Fibroblast of lung (primary cell): Measurements from ENCODE around the gene ADGRD1.

Source experiments
- EZH2 ChIP-seq: IDR thresholded peaks from 2 replicates; pipeline ENCODE4 v1.5.1; 2012; ENCODE audit warnings: low read length, control low read depth, mild to moderate bottlenecking; ENCODE audit errors: missing control alignments
- TF ChIP-seq, protein P1 (sequence below), 2 donors: IDR thresholded peaks in 1 of 2; conservative IDR thresholded peaks in 1 of 2; 1 replicate in 1 of 2; 2 replicates in 1 of 2; pipeline ENCODE4 v1.5.1; 2011 to 2012; ENCODE audit warnings: low read length in 2 of 2, control low read depth in 1 of 2, inconsistent platforms in 1 of 2, low read depth in 1 of 2, mild to moderate bottlenecking in 1 of 2

DNA sequence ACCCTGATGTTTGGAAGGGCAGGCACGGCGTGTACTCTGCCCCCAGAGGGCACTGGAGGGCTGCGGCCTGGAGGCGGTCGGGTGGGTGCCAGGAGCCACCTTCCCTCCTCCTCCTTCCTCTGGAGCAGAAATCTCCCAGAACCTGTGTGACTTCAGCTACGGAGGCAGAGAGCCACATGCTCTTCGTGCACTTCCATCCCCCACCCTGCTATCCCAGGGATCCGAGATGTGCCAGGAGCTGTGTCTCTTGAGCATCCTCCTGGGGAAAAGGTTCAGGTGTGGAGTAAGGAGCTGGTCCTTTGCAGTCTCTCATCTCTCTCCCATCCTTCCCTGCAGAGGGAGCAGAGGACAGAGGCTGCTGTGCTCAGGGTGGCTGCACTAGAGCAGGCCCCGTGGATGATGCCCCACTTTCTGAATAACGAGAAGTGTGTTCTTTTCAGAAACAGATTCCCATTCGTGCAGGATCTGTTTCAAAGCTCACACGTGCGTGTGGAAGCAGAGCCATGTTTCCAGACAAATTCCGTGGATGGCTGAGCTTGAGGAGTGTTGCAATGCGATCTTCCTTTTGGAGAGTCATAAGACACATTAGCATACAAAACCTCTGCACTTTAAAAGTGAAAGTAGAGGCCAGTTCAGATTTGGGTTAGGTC, 162.9 kb downstream of the ADGRD1 start:
- TF ChIP-seq, protein P1, sequence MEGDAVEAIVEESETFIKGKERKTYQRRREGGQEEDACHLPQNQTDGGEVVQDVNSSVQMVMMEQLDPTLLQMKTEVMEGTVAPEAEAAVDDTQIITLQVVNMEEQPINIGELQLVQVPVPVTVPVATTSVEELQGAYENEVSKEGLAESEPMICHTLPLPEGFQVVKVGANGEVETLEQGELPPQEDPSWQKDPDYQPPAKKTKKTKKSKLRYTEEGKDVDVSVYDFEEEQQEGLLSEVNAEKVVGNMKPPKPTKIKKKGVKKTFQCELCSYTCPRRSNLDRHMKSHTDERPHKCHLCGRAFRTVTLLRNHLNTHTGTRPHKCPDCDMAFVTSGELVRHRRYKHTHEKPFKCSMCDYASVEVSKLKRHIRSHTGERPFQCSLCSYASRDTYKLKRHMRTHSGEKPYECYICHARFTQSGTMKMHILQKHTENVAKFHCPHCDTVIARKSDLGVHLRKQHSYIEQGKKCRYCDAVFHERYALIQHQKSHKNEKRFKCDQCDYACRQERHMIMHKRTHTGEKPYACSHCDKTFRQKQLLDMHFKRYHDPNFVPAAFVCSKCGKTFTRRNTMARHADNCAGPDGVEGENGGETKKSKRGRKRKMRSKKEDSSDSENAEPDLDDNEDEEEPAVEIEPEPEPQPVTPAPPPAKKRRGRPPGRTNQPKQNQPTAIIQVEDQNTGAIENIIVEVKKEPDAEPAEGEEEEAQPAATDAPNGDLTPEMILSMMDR (conservative IDR thresholded peaks at IDR 0.05 in 1 of 2, IDR thresholded peaks at IDR 0.05 in 1 of 2; ENCODE audit: low read depth in 1 of 2, low read length in 2 of 2): no peak
- no peak for TF ChIP-seq EZH2
